IPS-18a (cell line): ENCODE results near the gene TDRD3.

ENCODE experiments used
- H3K27ac ChIP-seq: one replicate; pipeline ENCODE4 v1.5.1; 2013; ENCODE audit warnings: low read length
- H3K27me3 ChIP-seq: one replicate; pipeline ENCODE4 v1.6.1; 2013; ENCODE audit warnings: mild to moderate bottlenecking, low read length; ENCODE audit not compliant: control insufficient read depth, insufficient read depth
- H3K36me3 ChIP-seq: one replicate; pipeline ENCODE4 v1.6.1; 2013; ENCODE audit warnings: low read depth, low read length; ENCODE audit not compliant: control insufficient read depth
- H3K4me1 ChIP-seq: one replicate; pipeline ENCODE4 v1.6.1; 2013; ENCODE audit warnings: low read depth, low read length; ENCODE audit not compliant: control insufficient read depth
- H3K4me3 ChIP-seq: one replicate; pipeline ENCODE4 v1.5.1; 2013; ENCODE audit warnings: low read length
- H3K9ac ChIP-seq: one replicate; pipeline ENCODE4 v1.6.1; 2013; ENCODE audit warnings: mild to moderate bottlenecking, low read length, moderate library complexity
- H3K9me3 ChIP-seq: one replicate; pipeline ENCODE4 v1.6.1; 2013; ENCODE audit warnings: low read depth, low read length; ENCODE audit not compliant: control insufficient read depth

The TDRD3 gene

GRCh38 chr13:60479273-60479672, 82.3 kb downstream of the TDRD3 start:
- no peak overlapping the region for H3K27ac ChIP-seq
- H3K36me3 ChIP-seq: no peaks in the 10 kb centered on the region
- H3K9ac ChIP-seq: no peak overlapping the region
- H3K9me3 ChIP-seq: no peaks in the 10 kb centered on the region
- H3K4me3 ChIP-seq: no peak overlapping the region
- H3K4me1 ChIP-seq: no peaks in the 10 kb centered on the region
- H3K27me3 ChIP-seq: no peaks in the 10 kb centered on the region

- H3K4me3 ChIP-seq: no peak overlapping the region
- H3K9ac ChIP-seq: no peak overlapping the region
- H3K27me3 ChIP-seq: no peaks in the 10 kb centered on the region
- H3K4me1 ChIP-seq: no peaks in the 10 kb centered on the region
- no peak overlapping the region for H3K27ac ChIP-seq
- H3K36me3 ChIP-seq: no peaks in the 10 kb centered on the region
- H3K9me3 ChIP-seq: no peaks in the 10 kb centered on the region
Measured at GRCh38 chr13:60482012-60482411, 85.0 kb downstream of the TDRD3 start.

GRCh38 chr13:60484865-60485264, 87.8 kb downstream of the TDRD3 start:
- Histone ChIP-seq H3K4me1 (no peaks in the 10 kb centered on the region), H3K27ac (no peak overlapping the region), H3K9ac (no peak overlapping the region), H3K9me3 (peaks cover 4% of the 10 kb centered on the region), H3K4me3 (no peak overlapping the region), H3K27me3 (no peaks in the 10 kb centered on the region), H3K36me3 (no peaks in the 10 kb centered on the region)

GRCh38 chr13:60491531-60491930, 94.5 kb downstream of the TDRD3 start:
- Histone ChIP-seq H3K27ac (no peak overlapping the region), H3K9ac (no peak overlapping the region), H3K4me1 (peaks cover 11% of the 10 kb centered on the region), H3K36me3 (no peaks in the 10 kb centered on the region), H3K9me3 (peaks cover 4% of the 10 kb centered on the region), H3K27me3 (no peaks in the 10 kb centered on the region), H3K4me3 (no peak overlapping the region)

- Histone ChIP-seq H3K9ac (no peak overlapping the region), H3K27me3 (no peaks in the 10 kb centered on the region)
Measured at GRCh38 chr13:60492187-60492586, 95.2 kb downstream of the TDRD3 start.

GRCh38 chr13:60494296-60494695, 97.3 kb downstream of the TDRD3 start:
- Histone ChIP-seq H3K27me3 (no peaks in the 10 kb centered on the region), H3K4me1 (peaks cover 11% of the 10 kb centered on the region), H3K9me3 (no peaks in the 10 kb centered on the region), H3K9ac (no peak overlapping the region), H3K27ac (no peak overlapping the region), H3K4me3 (no peak overlapping the region), H3K36me3 (no peaks in the 10 kb centered on the region)

More at GRCh38 chr13:60492187-60492586, 95.2 kb downstream of the TDRD3 start:
- Histone ChIP-seq H3K9me3 (peaks cover 4% of the 10 kb centered on the region), H3K4me3 (no peak overlapping the region), H3K27ac (no peak overlapping the region), H3K36me3 (no peaks in the 10 kb centered on the region), H3K4me1 (peaks cover 11% of the 10 kb centered on the region)

- H3K27ac ChIP-seq: no peak overlapping the region
- no peak overlapping the region for H3K4me3 ChIP-seq
- H3K4me1 ChIP-seq: no peaks in the 10 kb centered on the region
- H3K36me3 ChIP-seq: peaks cover 4% of the 10 kb centered on the region
- H3K9ac ChIP-seq: no peak overlapping the region
- peaks cover 29% of the 10 kb centered on the region for H3K9me3 ChIP-seq
- no peaks in the 10 kb centered on the region for H3K27me3 ChIP-seq
Measured at GRCh38 chr13:60501236-60501635, 104.2 kb downstream of the TDRD3 start.

- no peaks in the 10 kb centered on the region for H3K36me3 ChIP-seq
- H3K4me1 ChIP-seq: peaks cover 11% of the 10 kb centered on the region
- no peak overlapping the region for H3K4me3 ChIP-seq
- no peak overlapping the region for H3K27ac ChIP-seq
- no peaks in the 10 kb centered on the region for H3K9me3 ChIP-seq
- no peak overlapping the region for H3K9ac ChIP-seq
- H3K27me3 ChIP-seq: no peaks in the 10 kb centered on the region
Measured at GRCh38 chr13:60509601-60510386, 112.8 kb downstream of the TDRD3 start.

GRCh38 chr13:60511637-60512036, 114.6 kb downstream of the TDRD3 start:
- H3K9ac ChIP-seq: no peak overlapping the region
- H3K27me3 ChIP-seq: no peaks in the 10 kb centered on the region
- no peaks in the 10 kb centered on the region for H3K36me3 ChIP-seq
- peaks cover 15% of the 10 kb centered on the region for H3K4me1 ChIP-seq
- H3K9me3 ChIP-seq: no peaks in the 10 kb centered on the region
- no peak overlapping the region for H3K4me3 ChIP-seq
- peak overlapping the region; percentile 13 for H3K27ac ChIP-seq

- Histone ChIP-seq H3K27me3 (no peaks in the 10 kb centered on the region), H3K9ac (no peak overlapping the region), H3K4me3 (no peak overlapping the region), H3K27ac (no peak overlapping the region), H3K36me3 (no peaks in the 10 kb centered on the region), H3K4me1 (peaks cover 14% of the 10 kb centered on the region), H3K9me3 (no peaks in the 10 kb centered on the region)
Measured at GRCh38 chr13:60514891-60515290, 117.9 kb downstream of the TDRD3 start.

- no peak overlapping the region for H3K27ac ChIP-seq
- no peaks in the 10 kb centered on the region for H3K9me3 ChIP-seq
- no peak overlapping the region for H3K9ac ChIP-seq
- H3K27me3 ChIP-seq: no peaks in the 10 kb centered on the region
- H3K36me3 ChIP-seq: no peaks in the 10 kb centered on the region
- peaks cover 4% of the 10 kb centered on the region for H3K4me1 ChIP-seq
- no peak overlapping the region for H3K4me3 ChIP-seq
Measured at GRCh38 chr13:60519496-60519895, 122.5 kb downstream of the TDRD3 start.

- no peaks in the 10 kb centered on the region for H3K36me3 ChIP-seq
- no peak overlapping the region for H3K27ac ChIP-seq
- no peak overlapping the region for H3K9ac ChIP-seq
- H3K27me3 ChIP-seq: no peaks in the 10 kb centered on the region
- no peaks in the 10 kb centered on the region for H3K9me3 ChIP-seq
- peaks cover 1% of the 10 kb centered on the region for H3K4me1 ChIP-seq
- H3K4me3 ChIP-seq: no peak overlapping the region
Measured at GRCh38 chr13:60520902-60521569, 124.0 kb downstream of the TDRD3 start.
